Measurements from ENCODE around the gene AUNIP. TPM values are rescaled to one million over a fixed set of nuclear protein-coding genes. Genes with fewer than 3 reads are reported as not detected.

Gene AUNIP
- total RNA-seq, 1 experiment from 2014 or later: 16.8 TPM

DNA sequence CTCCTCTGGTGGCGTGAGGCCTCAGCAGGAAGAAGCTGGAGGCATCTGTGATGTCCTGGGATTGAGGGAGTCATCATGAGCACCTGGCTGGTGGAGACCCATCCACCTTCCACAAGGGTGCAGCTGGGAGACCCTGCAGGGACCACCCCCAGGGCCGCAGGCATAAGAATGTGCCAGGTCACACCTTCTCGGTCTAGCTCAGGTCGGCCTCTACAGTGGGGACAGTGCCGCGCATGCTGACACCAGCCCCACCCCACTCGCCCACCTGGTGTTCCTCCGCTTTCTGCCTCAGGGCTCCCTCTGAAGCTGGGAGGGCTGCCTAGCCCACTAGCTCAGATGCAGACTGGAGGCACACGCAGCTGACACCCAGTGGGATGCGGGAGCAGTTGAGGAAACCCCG lies 22.0 kb upstream of the AUNIP start:
- H3K27ac Mint-ChIP-seq (ENCODE audit: unreplicated experiment): no peak overlapping the region
- peaks cover 32% of the 10 kb centered on the region for H3K4me1 Mint-ChIP-seq (ENCODE audit: low read depth, unreplicated experiment)

DNA sequence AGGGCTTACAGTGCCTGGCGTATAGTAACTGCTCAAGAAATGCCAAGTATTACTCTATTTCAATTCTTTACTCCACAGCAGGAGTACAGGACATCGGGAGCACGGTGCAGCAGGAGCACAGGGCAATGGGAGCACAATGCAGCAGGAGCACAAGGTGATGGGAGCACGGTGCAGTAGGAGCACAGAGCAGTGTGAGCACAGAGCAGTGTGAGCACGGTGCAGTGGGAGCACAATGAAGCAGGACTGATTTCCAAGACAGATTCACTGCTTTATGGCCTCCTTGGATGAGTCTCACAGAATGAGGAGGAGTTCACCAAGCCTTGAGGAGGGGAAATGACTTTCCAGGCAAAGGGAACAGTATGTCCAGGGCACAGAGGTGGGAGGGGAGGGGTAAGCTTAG lies 21.3 kb upstream of the AUNIP start:
- TF ChIP-seq, protein P1, sequence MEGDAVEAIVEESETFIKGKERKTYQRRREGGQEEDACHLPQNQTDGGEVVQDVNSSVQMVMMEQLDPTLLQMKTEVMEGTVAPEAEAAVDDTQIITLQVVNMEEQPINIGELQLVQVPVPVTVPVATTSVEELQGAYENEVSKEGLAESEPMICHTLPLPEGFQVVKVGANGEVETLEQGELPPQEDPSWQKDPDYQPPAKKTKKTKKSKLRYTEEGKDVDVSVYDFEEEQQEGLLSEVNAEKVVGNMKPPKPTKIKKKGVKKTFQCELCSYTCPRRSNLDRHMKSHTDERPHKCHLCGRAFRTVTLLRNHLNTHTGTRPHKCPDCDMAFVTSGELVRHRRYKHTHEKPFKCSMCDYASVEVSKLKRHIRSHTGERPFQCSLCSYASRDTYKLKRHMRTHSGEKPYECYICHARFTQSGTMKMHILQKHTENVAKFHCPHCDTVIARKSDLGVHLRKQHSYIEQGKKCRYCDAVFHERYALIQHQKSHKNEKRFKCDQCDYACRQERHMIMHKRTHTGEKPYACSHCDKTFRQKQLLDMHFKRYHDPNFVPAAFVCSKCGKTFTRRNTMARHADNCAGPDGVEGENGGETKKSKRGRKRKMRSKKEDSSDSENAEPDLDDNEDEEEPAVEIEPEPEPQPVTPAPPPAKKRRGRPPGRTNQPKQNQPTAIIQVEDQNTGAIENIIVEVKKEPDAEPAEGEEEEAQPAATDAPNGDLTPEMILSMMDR (IDR thresholded peaks at IDR 0.05; ENCODE audit: insufficient read depth in 1 of 2, low read depth in 1 of 2, low read length in 1 of 2, severe bottlenecking in 1 of 2, unreplicated experiment in 1 of 2): no peak
- CTCF ChIA-PET: no interaction called here
- POLR2A ChIA-PET: no interaction called here

More for the DNA sequence above, 22.0 kb upstream of the AUNIP start:
- TF ChIP-seq, protein P1 (IDR thresholded peaks at IDR 0.05; ENCODE audit: insufficient read depth in 1 of 2, low read depth in 1 of 2, low read length in 1 of 2, severe bottlenecking in 1 of 2, unreplicated experiment in 1 of 2): no peak
- Mint-ChIP-seq H3K27me3 (ENCODE audit: insufficient read depth, unreplicated experiment) (no peaks in the 10 kb centered on the region), H3K36me3 (ENCODE audit: insufficient read depth, unreplicated experiment) (peaks cover 6% of the 10 kb centered on the region), H3K4me3 (ENCODE audit: unreplicated experiment) (no peak overlapping the region), H3K9me3 (ENCODE audit: unreplicated experiment) (no peaks in the 10 kb centered on the region)
- Histone ChIP-seq H3K27me3 (replicated peaks; ENCODE audit: control insufficient read depth, insufficient read depth, low read length) (no peaks in the 10 kb centered on the region), H3K4me1 (peaks cover 39% of the 10 kb centered on the region), H3K36me3 (ENCODE audit: control insufficient read depth, insufficient read depth, low read length) (no peaks in the 10 kb centered on the region), H3K9me3 (no peaks in the 10 kb centered on the region), H3K4me3 (ENCODE audit: low read depth, low read length) (no peak overlapping the region)
- CTCF ChIA-PET: no interaction called here
- no TSS peak for BruUV-seq (replicated peaks)
- intact Hi-C loops (cut with micrococcal nuclease; ENCODE audit: unreplicated experiment): no loop called here
- POLR2A ChIA-PET: no interaction called here
- DNase-seq: no peak

DNA sequence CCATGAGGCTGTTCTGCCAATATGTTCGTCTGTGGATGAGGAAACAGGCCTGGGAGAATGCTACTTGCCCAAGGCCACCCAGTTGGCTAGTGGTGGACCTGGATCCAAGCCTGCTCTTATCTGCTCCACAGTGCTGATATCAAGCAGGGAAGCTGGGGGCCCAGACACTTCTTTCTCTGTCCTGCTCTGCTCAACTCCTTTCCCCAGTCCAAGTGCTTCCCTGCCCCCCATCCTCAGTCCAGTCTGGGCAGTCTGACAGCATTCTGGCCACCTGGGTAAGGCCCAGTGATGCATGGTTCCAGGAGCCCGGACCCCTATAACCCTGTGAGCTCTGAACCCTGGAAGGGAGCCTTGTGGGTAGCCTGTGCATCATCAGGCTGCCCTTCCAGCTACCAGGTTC lies 20.4 kb upstream of the AUNIP start:
- Histone ChIP-seq H3K4me3 (ENCODE audit: low read depth, low read length) (no peak overlapping the region), H3K4me1 (peaks cover 31% of the 10 kb centered on the region), H3K9me3 (no peaks in the 10 kb centered on the region), H3K27me3 (replicated peaks; ENCODE audit: control insufficient read depth, insufficient read depth, low read length) (no peaks in the 10 kb centered on the region), H3K36me3 (ENCODE audit: control insufficient read depth, insufficient read depth, low read length) (no peaks in the 10 kb centered on the region)
- CTCF ChIA-PET: interaction anchor here (0.8 kb wide), 1 partner anchor 16 kb away, joined by 4 read pairs; no protein-coding TSS in a partner anchor
- no TSS peak for BruUV-seq (replicated peaks)
- Mint-ChIP-seq H3K36me3 (ENCODE audit: insufficient read depth, unreplicated experiment) (no peaks in the 10 kb centered on the region), H3K4me1 (ENCODE audit: low read depth, unreplicated experiment) (peaks cover 22% of the 10 kb centered on the region), H3K27ac (ENCODE audit: unreplicated experiment) (peak overlapping the region; percentile 73), H3K9me3 (ENCODE audit: unreplicated experiment) (no peaks in the 10 kb centered on the region), H3K4me3 (ENCODE audit: unreplicated experiment) (no peak overlapping the region), H3K27me3 (ENCODE audit: insufficient read depth, unreplicated experiment) (no peaks in the 10 kb centered on the region)
- intact Hi-C loops (cut with micrococcal nuclease; ENCODE audit: unreplicated experiment): no loop called here
- DNase-seq: peak in 1 of 2 experiments; percentile 46
- POLR2A ChIA-PET: no interaction called here
- TF ChIP-seq, protein P1 (IDR thresholded peaks at IDR 0.05; ENCODE audit: insufficient read depth in 1 of 2, low read depth in 1 of 2, low read length in 1 of 2, severe bottlenecking in 1 of 2, unreplicated experiment in 1 of 2): no peak

More for the DNA sequence above, 21.3 kb upstream of the AUNIP start:
- H3K4me1 Mint-ChIP-seq (ENCODE audit: low read depth, unreplicated experiment): peaks cover 26% of the 10 kb centered on the region
- no peak for DNase-seq
- no peaks in the 10 kb centered on the region for H3K9me3 Mint-ChIP-seq (ENCODE audit: unreplicated experiment)
- Histone ChIP-seq H3K9me3 (no peaks in the 10 kb centered on the region), H3K4me1 (peaks cover 36% of the 10 kb centered on the region), H3K36me3 (ENCODE audit: control insufficient read depth, insufficient read depth, low read length) (no peaks in the 10 kb centered on the region), H3K4me3 (ENCODE audit: low read depth, low read length) (no peak overlapping the region), H3K27me3 (replicated peaks; ENCODE audit: control insufficient read depth, insufficient read depth, low read length) (no peaks in the 10 kb centered on the region)
- intact Hi-C loops (cut with micrococcal nuclease; ENCODE audit: unreplicated experiment): no loop called here
- H3K27me3 Mint-ChIP-seq (ENCODE audit: insufficient read depth, unreplicated experiment): no peaks in the 10 kb centered on the region
- BruUV-seq (replicated peaks): no TSS peak
- H3K4me3 Mint-ChIP-seq (ENCODE audit: unreplicated experiment): no peak overlapping the region
- peaks cover 3% of the 10 kb centered on the region for H3K36me3 Mint-ChIP-seq (ENCODE audit: insufficient read depth, unreplicated experiment)
- H3K27ac Mint-ChIP-seq (ENCODE audit: unreplicated experiment): peak overlapping the region; percentile 73
